ENCODE data around the gene GPS2.

GRCh38 chr17:7290685-7291084 lies 24.5 kb downstream of the GPS2 start:
- TF ChIP-seq, protein P1, sequence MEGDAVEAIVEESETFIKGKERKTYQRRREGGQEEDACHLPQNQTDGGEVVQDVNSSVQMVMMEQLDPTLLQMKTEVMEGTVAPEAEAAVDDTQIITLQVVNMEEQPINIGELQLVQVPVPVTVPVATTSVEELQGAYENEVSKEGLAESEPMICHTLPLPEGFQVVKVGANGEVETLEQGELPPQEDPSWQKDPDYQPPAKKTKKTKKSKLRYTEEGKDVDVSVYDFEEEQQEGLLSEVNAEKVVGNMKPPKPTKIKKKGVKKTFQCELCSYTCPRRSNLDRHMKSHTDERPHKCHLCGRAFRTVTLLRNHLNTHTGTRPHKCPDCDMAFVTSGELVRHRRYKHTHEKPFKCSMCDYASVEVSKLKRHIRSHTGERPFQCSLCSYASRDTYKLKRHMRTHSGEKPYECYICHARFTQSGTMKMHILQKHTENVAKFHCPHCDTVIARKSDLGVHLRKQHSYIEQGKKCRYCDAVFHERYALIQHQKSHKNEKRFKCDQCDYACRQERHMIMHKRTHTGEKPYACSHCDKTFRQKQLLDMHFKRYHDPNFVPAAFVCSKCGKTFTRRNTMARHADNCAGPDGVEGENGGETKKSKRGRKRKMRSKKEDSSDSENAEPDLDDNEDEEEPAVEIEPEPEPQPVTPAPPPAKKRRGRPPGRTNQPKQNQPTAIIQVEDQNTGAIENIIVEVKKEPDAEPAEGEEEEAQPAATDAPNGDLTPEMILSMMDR (conservative IDR thresholded peaks at IDR 0.05; ENCODE audit: low read depth in 2 of 2), result no peak
- no peak for TF ChIP-seq EZH2 (IDR thresholded peaks at IDR 0.05; ENCODE audit: low read depth, unreplicated experiment)
- TF ChIP-seq CREB1 (CRISPR knock-in tag; IDR thresholded peaks at IDR 0.05; ENCODE audit: low read depth), result no peak
- TF ChIP-seq EZH2phosphoT487 (IDR thresholded peaks at IDR 0.05; ENCODE audit: unreplicated experiment), result no peak
- TF ChIP-seq, protein P2, sequence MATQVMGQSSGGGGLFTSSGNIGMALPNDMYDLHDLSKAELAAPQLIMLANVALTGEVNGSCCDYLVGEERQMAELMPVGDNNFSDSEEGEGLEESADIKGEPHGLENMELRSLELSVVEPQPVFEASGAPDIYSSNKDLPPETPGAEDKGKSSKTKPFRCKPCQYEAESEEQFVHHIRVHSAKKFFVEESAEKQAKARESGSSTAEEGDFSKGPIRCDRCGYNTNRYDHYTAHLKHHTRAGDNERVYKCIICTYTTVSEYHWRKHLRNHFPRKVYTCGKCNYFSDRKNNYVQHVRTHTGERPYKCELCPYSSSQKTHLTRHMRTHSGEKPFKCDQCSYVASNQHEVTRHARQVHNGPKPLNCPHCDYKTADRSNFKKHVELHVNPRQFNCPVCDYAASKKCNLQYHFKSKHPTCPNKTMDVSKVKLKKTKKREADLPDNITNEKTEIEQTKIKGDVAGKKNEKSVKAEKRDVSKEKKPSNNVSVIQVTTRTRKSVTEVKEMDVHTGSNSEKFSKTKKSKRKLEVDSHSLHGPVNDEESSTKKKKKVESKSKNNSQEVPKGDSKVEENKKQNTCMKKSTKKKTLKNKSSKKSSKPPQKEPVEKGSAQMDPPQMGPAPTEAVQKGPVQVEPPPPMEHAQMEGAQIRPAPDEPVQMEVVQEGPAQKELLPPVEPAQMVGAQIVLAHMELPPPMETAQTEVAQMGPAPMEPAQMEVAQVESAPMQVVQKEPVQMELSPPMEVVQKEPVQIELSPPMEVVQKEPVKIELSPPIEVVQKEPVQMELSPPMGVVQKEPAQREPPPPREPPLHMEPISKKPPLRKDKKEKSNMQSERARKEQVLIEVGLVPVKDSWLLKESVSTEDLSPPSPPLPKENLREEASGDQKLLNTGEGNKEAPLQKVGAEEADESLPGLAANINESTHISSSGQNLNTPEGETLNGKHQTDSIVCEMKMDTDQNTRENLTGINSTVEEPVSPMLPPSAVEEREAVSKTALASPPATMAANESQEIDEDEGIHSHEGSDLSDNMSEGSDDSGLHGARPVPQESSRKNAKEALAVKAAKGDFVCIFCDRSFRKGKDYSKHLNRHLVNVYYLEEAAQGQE (IDR thresholded peaks at IDR 0.05; ENCODE audit: unreplicated experiment), result no peak
- TF ChIP-seq ZNF331 (CRISPR knock-in tag; IDR thresholded peaks at IDR 0.05; ENCODE audit: low read depth), result no peak
- TF ChIP-seq POLR2AphosphoS5 (IDR thresholded peaks at IDR 0.05; ENCODE audit: low read depth), result no peak
